ENCODE data around the gene NBAS. TPM values are rescaled to one million over a fixed set of nuclear protein-coding genes. Genes with fewer than 3 reads are reported as not detected.

The NBAS gene
- total and polyA plus RNA-seq, 2 of the 4 experiments (the other 2 are of a cell fraction) = 22.3 to 105 TPM

GRCh38 chr2:15271941-15272542 lies 289.1 kb downstream of the NBAS start:
- Histone ChIP-seq H4K91ac (ENCODE audit: insufficient read depth, low read depth, low read length) (no peak overlapping the region), H3K9me1 (ENCODE audit: insufficient read depth, low read length) (peaks cover 3% of the 10 kb centered on the region; the same call in 1 of the 2 replicates), H2AFZ (replicated peaks; ENCODE audit: low read length, poor library complexity) (no peak overlapping the region), H2AK9ac (replicated peaks; ENCODE audit: low read depth, low read length, poor library complexity) (no peak overlapping the region), H3K4me2 (ENCODE audit: low read depth, low read length) (peak overlapping the region; percentile 16; the same call in 1 of the 2 replicates), H4K8ac (ENCODE audit: low read depth in 2 of 2, low read length in 2 of 2) (no peak overlapping the region), H3K79me1 (ENCODE audit: low read depth in 1 of 2, low read length in 2 of 2) (peaks cover 0 to 3% of the 10 kb centered on the region in 2 experiments; a peak in 1 of 4 replicates), H3K9me3 (ENCODE audit: control insufficient read depth, insufficient read depth, low read length) (no peaks in the 10 kb centered on the region), H2BK20ac (ENCODE audit: low read depth, low read length) (no peak overlapping the region), H3K27me3 (ENCODE audit: control insufficient read depth, insufficient read depth, low read length) (no peaks in the 10 kb centered on the region), H4K5ac (ENCODE audit: low read depth, low read length) (no peak overlapping the region), H3K9ac (ENCODE audit: low read depth, low read length) (no peak overlapping the region), H3K4me1 (ENCODE audit: control insufficient read depth, insufficient read depth, low read length) (0 out of 2 replicates have a peak, but pooled peaks cover 3% of the 10 kb centered on the region), H3K4ac (ENCODE audit: low read depth, low read length) (no peak overlapping the region), H4K20me1 (ENCODE audit: insufficient read depth, low read length) (no peaks in the 10 kb centered on the region), H2AK5ac (ENCODE audit: low read depth, low read length) (no peak overlapping the region), H3K14ac (replicated peaks; ENCODE audit: low read depth, low read length) (no peak overlapping the region), H3K4me3 (ENCODE audit: insufficient read depth, low read depth, low read length) (no peak overlapping the region), H2BK15ac (ENCODE audit: low read depth, low read length) (no peak overlapping the region), H3K56ac (ENCODE audit: extremely low read depth, insufficient read depth, low read length) (no peak overlapping the region), H2BK5ac (ENCODE audit: low read depth, low read length, poor library complexity, severe bottlenecking) (no peak overlapping the region), H3K36me3 (ENCODE audit: control insufficient read depth, insufficient read depth, low read length) (peaks cover 7% of the 10 kb centered on the region; the same call in 1 of the 2 replicates), H3K27ac (ENCODE audit: insufficient read depth, low read length) (no peak overlapping the region; the same call in 1 of the 2 replicates), H2BK120ac (ENCODE audit: low read depth, low read length) (no peak overlapping the region), H3K18ac (ENCODE audit: low read depth, low read length) (no peak overlapping the region), H3K23ac (ENCODE audit: low read depth, low read length) (no peak overlapping the region)
- DNase-seq = peak; percentile 16
- POLR2A ChIA-PET (ENCODE audit: unreplicated experiment) = no interaction called here
- dilution Hi-C loops (cut with HindIII; ENCODE audit: low sequenced_read_pairs, unreplicated experiment) (no loop called here), intact Hi-C loops (cut with micrococcal nuclease) (no loop called here), in situ Hi-C loops (cut with MboI; ENCODE audit: low sequenced_read_pairs) (no loop called here)
- ATAC-seq (ENCODE audit: low read depth) = peak; percentile 87
- CTCF ChIA-PET = no interaction called here
- WGBS, 2 experiments (ENCODE audit: extremely low coverage in 2 of 2, insufficient read length in 1 of 2) = no CpG with 5 or more reads among the region's 1 CpG
- no TSS peak for BruUV-seq (replicated peaks)
- TF ChIP-seq ELK1 (IDR thresholded peaks at IDR 0.05; ENCODE audit: borderline replicate concordance, low read depth, low read length) = no peak
- TF ChIP-seq MAFK (IDR thresholded peaks at IDR 0.05; ENCODE audit: low read depth, low read length) = no peak
- TF ChIP-seq BHLHE40 (IDR thresholded peaks at IDR 0.05; ENCODE audit: low read depth, low read length) = no peak
- TF ChIP-seq SMC3 (IDR thresholded peaks at IDR 0.05; ENCODE audit: low read depth, low read length) = no peak
- no peak for TF ChIP-seq RCOR1 (IDR thresholded peaks at IDR 0.05; ENCODE audit: insufficient replicate concordance, low read length)
- TF ChIP-seq CTCF (conservative IDR thresholded peaks at IDR 0.05; ENCODE audit: low read depth, low read length) = no peak
- TF ChIP-seq CEBPB (IDR thresholded peaks at IDR 0.05; ENCODE audit: low read depth, low read length) = no peak
- no peak for TF ChIP-seq MXI1 (IDR thresholded peaks at IDR 0.05; ENCODE audit: borderline replicate concordance, low read depth, low read length)
- no peak for TF ChIP-seq RFX5 (IDR thresholded peaks at IDR 0.05; ENCODE audit: low read depth, low read length)
- TF ChIP-seq MAZ (IDR thresholded peaks at IDR 0.05; ENCODE audit: borderline replicate concordance, low read depth, low read length) = no peak
- TF ChIP-seq CHD1 (IDR thresholded peaks at IDR 0.05; ENCODE audit: low read depth, low read length) = no peak
- no peak for TF ChIP-seq FOS (IDR thresholded peaks at IDR 0.05; ENCODE audit: low read depth, low read length)
- TF ChIP-seq USF2 (IDR thresholded peaks at IDR 0.05; ENCODE audit: low read depth, low read length) = no peak
- TF ChIP-seq RAD21 (IDR thresholded peaks at IDR 0.05; ENCODE audit: low read length) = no peak
- no peak for TF ChIP-seq NFE2L2 (IDR thresholded peaks at IDR 0.05; ENCODE audit: low read depth, low read length)
- no peak for TF ChIP-seq POLR2A (IDR thresholded peaks at IDR 0.05; ENCODE audit: low read depth, low read length)

Measured in IMR-90 (cell line).